HG03097 (cell line): ENCODE results near the gene KLHDC9.

Source experiments
- ATAC-seq: cut with Tn5 transposase; IDR thresholded peaks from one replicate; pipeline ENCODE4 v1.9.1; 2021; ENCODE audit not compliant: unreplicated experiment, low FRiP score

The KLHDC9 gene

GRCh38 chr1:161074676-161075368 lies 23.3 kb upstream of the KLHDC9 start:
- ATAC-seq = no peak

- ATAC-seq = no peak
Observed at GRCh38 chr1:161076410-161076809, 21.8 kb upstream of the KLHDC9 start.

DNA sequence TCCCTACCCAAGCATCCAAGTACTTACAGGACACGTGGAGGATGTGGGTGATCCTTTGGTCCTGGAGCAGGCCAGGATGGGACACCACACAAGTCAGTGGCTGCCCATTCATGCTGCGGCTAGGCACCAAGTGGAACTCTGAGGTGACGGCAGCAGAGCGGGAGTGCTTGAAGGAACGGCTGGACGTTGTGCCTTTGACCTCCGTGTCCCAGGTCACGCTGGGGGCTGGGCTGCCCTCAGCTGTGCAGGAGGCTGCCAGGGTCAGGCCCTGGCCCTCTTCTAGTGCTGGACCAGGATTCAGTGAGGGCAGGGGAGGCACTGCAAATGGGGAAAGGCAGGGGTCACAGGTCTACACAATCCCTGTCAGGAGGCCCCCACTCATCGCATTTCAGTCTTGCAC lies 20.7 kb upstream of the KLHDC9 start:
- ATAC-seq = no peak

- no peak for ATAC-seq
Observed at GRCh38 chr1:161079436-161080110, 18.6 kb upstream of the KLHDC9 start.

DNA sequence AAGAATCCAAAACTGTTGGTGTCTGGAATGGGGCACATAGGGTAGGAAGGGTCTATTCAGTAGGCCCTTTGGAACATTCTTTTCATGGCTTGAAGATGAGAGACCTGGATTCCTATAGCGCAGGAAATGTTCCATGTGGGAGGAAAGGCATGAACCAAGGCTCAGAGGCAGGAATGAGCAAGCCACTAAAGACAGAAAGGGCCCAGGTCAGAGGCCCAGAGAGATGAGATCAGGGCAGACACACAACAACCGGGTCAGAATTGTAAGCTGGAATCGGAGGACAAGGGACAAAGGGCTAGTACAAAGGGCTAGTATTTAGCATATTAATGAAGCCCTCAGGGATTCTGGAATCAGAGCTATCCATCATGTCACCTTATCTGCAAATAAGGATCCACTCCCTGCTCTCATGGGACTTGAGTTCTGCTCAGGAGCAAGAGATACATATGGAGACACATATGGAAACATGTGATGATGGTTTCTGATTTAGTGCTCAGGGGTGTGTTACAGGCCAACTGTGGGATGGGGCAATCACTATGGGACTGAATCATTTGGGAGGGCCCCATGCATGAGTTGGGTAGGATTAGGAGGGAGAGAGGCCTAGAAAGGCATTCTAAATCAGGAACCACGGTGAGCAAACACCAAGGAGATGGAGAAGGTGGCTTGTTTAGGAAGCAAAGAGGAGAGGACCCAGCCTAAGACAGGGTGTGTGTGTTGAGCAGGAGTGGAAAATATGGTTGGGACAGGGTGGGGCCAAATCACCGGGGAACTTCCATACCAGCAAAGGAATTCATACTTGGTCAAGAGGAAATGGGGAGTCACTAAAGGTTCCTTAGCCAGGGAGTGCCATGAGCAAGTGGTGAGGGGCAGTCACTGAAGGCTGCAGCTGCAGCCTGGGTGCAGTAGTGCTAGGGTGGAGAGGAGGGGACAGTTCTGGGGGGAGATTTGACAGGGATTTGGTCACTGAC lies 17.4 kb upstream of the KLHDC9 start:
- no peak for ATAC-seq

DNA sequence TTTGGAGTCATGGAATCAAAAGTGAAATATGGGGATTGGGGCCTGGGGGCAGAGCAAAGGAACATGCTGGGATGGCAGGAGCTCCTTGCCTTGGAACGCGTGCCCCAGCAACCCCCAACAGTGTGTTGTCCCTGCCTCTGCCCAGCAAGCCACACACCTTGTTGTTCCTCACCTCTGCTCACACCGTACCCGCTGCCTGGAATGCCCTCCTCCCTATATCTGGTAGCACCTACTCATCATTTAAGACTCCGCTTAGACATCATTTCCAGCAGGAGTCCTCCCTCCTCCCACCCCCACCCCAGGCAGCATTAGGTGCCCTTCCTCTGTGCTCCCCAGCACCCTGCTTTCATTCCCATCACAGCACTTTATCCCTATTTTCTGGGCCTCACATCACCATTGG lies 16.6 kb upstream of the KLHDC9 start:
- no peak for ATAC-seq

DNA sequence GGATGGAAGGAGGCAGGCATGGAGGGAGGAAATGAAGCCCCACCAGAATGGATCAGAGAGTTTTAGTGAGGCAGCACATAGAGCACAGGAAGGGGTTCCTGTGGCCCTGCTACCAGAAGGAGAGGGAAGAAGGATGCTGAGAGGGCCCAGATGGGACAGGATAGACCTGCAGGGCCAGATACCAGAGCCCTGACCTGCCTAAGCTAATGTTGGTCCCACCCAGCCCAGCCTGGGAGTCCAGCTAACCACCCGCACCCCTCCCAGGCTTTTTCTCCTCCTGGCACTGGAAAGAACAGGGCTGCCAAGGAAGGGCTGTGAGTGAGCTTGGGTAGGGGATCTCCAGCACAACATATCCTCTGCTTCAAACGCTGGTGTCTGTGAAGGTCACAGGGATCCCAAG lies 15.7 kb upstream of the KLHDC9 start:
- ATAC-seq = no peak

DNA sequence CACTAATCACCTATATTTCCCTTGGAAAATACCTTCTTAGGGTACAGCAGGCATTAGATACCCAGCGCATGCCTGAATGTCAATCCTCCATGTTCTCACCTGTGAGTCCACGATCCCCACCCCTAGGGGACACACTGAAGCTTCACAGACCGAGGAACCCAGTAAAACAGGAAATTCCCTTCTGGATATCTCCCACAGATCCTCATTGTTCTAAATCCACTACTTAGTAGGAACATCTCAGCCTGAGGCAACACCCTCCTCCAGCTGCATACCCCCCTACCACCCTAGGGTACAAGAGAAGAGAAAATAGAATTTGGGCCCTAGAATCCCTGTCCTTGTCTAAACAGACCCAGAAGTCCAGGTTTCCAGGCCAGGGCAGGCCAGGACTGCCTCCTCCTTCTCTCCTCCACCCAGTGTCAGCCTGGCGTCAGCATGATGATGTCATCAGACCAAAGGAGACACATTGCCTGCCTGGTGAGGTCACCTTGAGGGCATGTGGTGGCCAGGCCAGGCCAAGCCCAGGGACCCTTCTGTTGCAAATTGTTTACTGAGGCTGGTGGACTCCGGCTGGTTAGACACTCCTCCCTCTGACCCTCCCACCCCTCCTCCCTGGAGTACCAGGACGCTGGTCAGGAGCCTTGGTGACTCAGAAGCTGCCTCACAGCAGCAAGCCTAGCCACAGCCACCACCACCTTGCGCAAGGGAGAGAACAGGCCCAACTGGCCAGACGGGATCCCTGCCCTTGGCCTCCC lies 15.0 kb upstream of the KLHDC9 start:
- no peak for ATAC-seq

- ATAC-seq = no peak
Observed at GRCh38 chr1:161083748-161084596, 14.2 kb upstream of the KLHDC9 start.

- ATAC-seq = no peak
Observed at GRCh38 chr1:161084597-161084988, 13.6 kb upstream of the KLHDC9 start.

GRCh38 chr1:161085165-161085564 lies 13.0 kb upstream of the KLHDC9 start:
- ATAC-seq = no peak

GRCh38 chr1:161086457-161086856 lies 11.7 kb upstream of the KLHDC9 start:
- ATAC-seq = no peak

- ATAC-seq = no peak
Observed at GRCh38 chr1:161088587-161089110, 9.5 kb upstream of the KLHDC9 start.

- no peak for ATAC-seq
Observed at GRCh38 chr1:161089251-161089924, 8.8 kb upstream of the KLHDC9 start, which contains the start of gene NECTIN4. Gene NECTIN4, minus strand, starts transcription at chr1:161089558. Its CDS starts 262 bp downstream, at chr1:161089296.

GRCh38 chr1:161089938-161090337 lies 8.2 kb upstream of the KLHDC9 start:
- ATAC-seq = no peak

DNA sequence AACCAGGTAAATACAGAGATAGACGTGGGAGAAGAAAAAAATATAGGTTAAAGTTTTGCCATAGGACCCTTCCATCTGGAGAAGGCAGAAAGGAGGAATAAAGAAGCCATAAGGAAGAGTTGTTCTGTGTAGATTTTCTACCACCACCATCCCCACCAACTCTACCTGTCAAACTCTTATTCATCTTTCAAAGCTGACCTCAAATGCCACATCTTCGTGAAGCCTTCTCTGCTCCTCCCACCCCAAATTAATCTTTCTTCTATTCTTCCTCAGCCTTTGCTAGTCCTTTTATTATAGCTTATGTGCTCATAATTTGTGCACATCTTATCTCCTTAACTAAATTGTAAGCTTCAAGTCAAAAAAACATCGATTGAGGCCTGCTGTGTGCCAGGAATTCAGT lies 7.5 kb upstream of the KLHDC9 start:
- no peak for ATAC-seq

- ATAC-seq = no peak
Observed at GRCh38 chr1:161091093-161091492, 7.1 kb upstream of the KLHDC9 start.

DNA sequence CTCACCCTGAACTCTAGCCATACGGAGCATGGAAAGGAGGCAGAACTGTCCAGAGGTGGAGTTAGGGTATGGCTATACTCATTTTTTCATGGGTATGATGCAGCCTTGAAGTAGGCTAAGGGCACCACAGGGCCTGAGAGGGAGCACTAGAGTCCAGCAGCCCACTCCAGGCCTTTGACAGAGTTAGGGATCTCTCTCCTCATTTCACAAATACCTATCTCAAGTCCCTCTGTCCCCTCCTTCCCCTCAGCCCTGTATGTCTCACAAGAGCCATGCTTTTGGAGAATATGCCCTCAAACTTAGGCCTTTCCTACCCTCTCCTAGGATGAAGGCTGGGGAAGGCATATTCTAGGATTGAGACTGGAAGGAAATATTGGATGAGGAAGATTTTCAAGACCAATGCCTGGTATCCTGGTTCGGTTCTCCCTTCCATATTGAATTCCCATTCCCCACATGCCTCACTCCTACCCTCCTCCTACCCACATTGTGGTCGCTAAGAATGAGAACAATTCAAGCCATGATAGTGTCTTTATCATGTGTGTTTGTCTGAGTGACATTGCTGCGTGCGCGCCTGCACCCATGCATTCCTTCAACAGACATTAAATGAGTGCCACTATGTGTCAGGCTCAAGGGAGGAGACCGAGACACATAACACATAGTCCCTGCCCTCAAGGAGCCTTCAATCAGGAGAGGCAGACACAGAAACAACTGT lies 6.2 kb upstream of the KLHDC9 start:
- no peak for ATAC-seq
